ENCODE measurements around the gene SCO2.
A peak's percentile ranks its signal among the peaks of the same experiment; 100 is the strongest.
"Not testable (repeated sequence)": the region's sequence is repeated elsewhere in the genome, so short reads cannot be mapped to it uniquely, and the experiment has no call there.

SCO2 gene

GRCh38 chr22:50520184-50520583, 5.2 kb downstream of the SCO2 start:
- not testable (repeated sequence) for DNase-seq (ENCODE audit: low spot score)

GRCh38 chr22:50519151-50519550, 6.2 kb downstream of the SCO2 start:
- no peak for DNase-seq (ENCODE audit: low spot score)

GRCh38 chr22:50518606-50519005, 6.8 kb downstream of the SCO2 start:
- DNase-seq (ENCODE audit: low spot score) = no peak

- no peak for DNase-seq (ENCODE audit: low spot score)
These were observed 7.7 kb downstream of the SCO2 start for GRCh38 chr22:50517495-50518260.

GRCh38 chr22:50516891-50517290, 8.5 kb downstream of the SCO2 start:
- DNase-seq (ENCODE audit: low spot score) = no peak

GRCh38 chr22:50516068-50516467, 9.3 kb downstream of the SCO2 start:
- no peak for DNase-seq (ENCODE audit: low spot score)

- DNase-seq (ENCODE audit: low spot score) = no peak
These were observed 12.2 kb downstream of the SCO2 start for GRCh38 chr22:50513175-50513574.

- no peak for DNase-seq (ENCODE audit: low spot score)
These were observed 16.5 kb downstream of the SCO2 start for GRCh38 chr22:50508897-50509296.

- peak; percentile 97 for DNase-seq (ENCODE audit: low spot score)
These were observed 17.2 kb downstream of the SCO2 start, which contains the start of gene NCAPH2 for GRCh38 chr22:50507991-50508884. Gene NCAPH2, plus strand, starts transcription at chr22:50508224. Its CDS starts 114 bp downstream, at chr22:50508338.

- DNase-seq (ENCODE audit: low spot score) = no peak
These were observed 17.9 kb downstream of the SCO2 start, which contains the start of gene LMF2 for GRCh38 chr22:50507421-50507990. Gene LMF2, minus strand, starts transcription at chr22:50507702. Its CDS starts 27 bp downstream, at chr22:50507675.

- DNase-seq (ENCODE audit: low spot score) = no peak
These were observed 18.6 kb downstream of the SCO2 start for GRCh38 chr22:50506611-50507420.

GRCh38 chr22:50505776-50506610, 19.4 kb downstream of the SCO2 start:
- no peak for DNase-seq (ENCODE audit: low spot score)

GRCh38 chr22:50505276-50505775, 20.1 kb downstream of the SCO2 start:
- DNase-seq (ENCODE audit: low spot score) = no peak

- no peak for DNase-seq (ENCODE audit: low spot score)
These were observed 20.8 kb downstream of the SCO2 start for GRCh38 chr22:50504369-50505211.

GRCh38 chr22:50503475-50504145, 21.8 kb downstream of the SCO2 start:
- DNase-seq (ENCODE audit: low spot score) = no peak

GRCh38 chr22:50502628-50503474, 22.5 kb downstream of the SCO2 start:
- DNase-seq (ENCODE audit: low spot score) = no peak

- no peak for DNase-seq (ENCODE audit: low spot score)
These were observed 23.3 kb downstream of the SCO2 start for GRCh38 chr22:50502096-50502495.

- no peak for DNase-seq (ENCODE audit: low spot score)
These were observed 24.9 kb downstream of the SCO2 start for GRCh38 chr22:50500452-50500851.
